HepG2 (cell line): ENCODE results near the gene ZNF415. TPM values are rescaled to one million over a fixed set of nuclear protein-coding genes. Genes with fewer than 3 reads are reported as not detected.

Experiments
- ATAC-seq: fragments of 200-7000 bp; cut with Tn5 transposase; 3 replicates; pipeline ENCODE4 v1.9.1; 2020; ENCODE audit warnings: mild to moderate bottlenecking, moderate library complexity
- BruUV-seq: library from RNA; stranded (reverse); fragments of 400-500 nt; replicated peaks from 2 replicates; lab custom pipeline; 2021; lab: Mats Ljungman, UMichigan
- CTCF ChIA-PET: fragments of 300-600 bp; formaldehyde crosslinking; extraction: SDS; loops from one replicate; lab custom pipeline; 2021; ENCODE audit warnings: low total read pairs, inconsistent platforms, low intra/inter-chr PET ratio; lab: Yijun Ruan, JAX
- POLR2A ChIA-PET: fragments of 350-600 bp; sonication (Branson Sonifier 250); formaldehyde crosslinking; loops from one replicate; lab custom pipeline; 2020; ENCODE audit warnings: antibody characterized with exemption, inconsistent platforms; lab: Yijun Ruan, JAX
- DNase-seq: peaks from one replicate; pipeline ENCODE4 v3.0.0-alpha.2; 2015; ENCODE audit warnings: low spot score
- FAIRE-seq: peaks from 3 replicates; lab custom pipeline; 2011; peaks lifted over from hg19 to GRCh38; lab: Jason Lieb, UNC
- H2AFZ ChIP-seq: one replicate; pipeline ENCODE4 v1.6.1; 2011; ENCODE audit warnings: low read length, inconsistent platforms
- H3K27ac ChIP-seq: fragments of 300-600 bp; 3 replicates; pipeline ENCODE4 v1.8.0; 2011; ENCODE audit warnings: mixed run types, mild to moderate bottlenecking, mixed read lengths, low read length, inconsistent platforms; ENCODE audit not compliant: insufficient read depth; ENCODE audit errors: extremely low read length
- H3K27me3 ChIP-seq, 2 experiments: fragments of 200-600 bp in 1 of 2; 2 replicates in 1 of 2; 3 replicates in 1 of 2; pipeline versions ENCODE4 v1.6.0 to v1.8.0; 2011; ENCODE audit warnings: low read length in 2 of 2, mild to moderate bottlenecking in 2 of 2, moderate library complexity in 2 of 2, inconsistent platforms in 1 of 2; ENCODE audit not compliant: insufficient read depth in 2 of 2, control insufficient read depth in 1 of 2
- H3K36me3 ChIP-seq, 2 experiments: fragments of 200-600 bp in 1 of 2; replicated peaks in 1 of 2; 2 replicates in 1 of 2; 3 replicates in 1 of 2; pipeline versions ENCODE4 v1.5.1 to v1.8.0; 2011; ENCODE audit warnings: low read length in 2 of 2, inconsistent platforms in 1 of 2; ENCODE audit not compliant: insufficient read depth in 2 of 2, control insufficient read depth in 1 of 2
- H3K4me1 ChIP-seq: 2 replicates; pipeline ENCODE4 v1.5.1; 2012; ENCODE audit warnings: low read length, inconsistent platforms; ENCODE audit not compliant: insufficient read depth
- H3K4me2 ChIP-seq: 2 replicates; pipeline ENCODE4 v1.6.0; 2011; ENCODE audit warnings: low read depth, low read length, inconsistent platforms
- H3K4me3 ChIP-seq, 3 experiments: fragments of 200-600 bp in 1 of 3; sonication (generic), shearing (Covaris generic) in 1 of 3; replicated peaks in 1 of 3; 2 replicates each; pipeline ENCODE4 v1.5.1; 2011 to 2016; ENCODE audit warnings: low read length in 3 of 3, inconsistent platforms in 2 of 3, low read depth in 2 of 3, mild to moderate bottlenecking in 2 of 3, control low read depth in 1 of 3, mixed read lengths in 1 of 3; ENCODE audit not compliant: insufficient read depth in 1 of 3
- H3K79me2 ChIP-seq: one replicate; pipeline ENCODE4 v1.6.1; 2011; ENCODE audit warnings: low read length, inconsistent platforms; ENCODE audit not compliant: insufficient read depth
- H3K9ac ChIP-seq: 2 replicates; pipeline ENCODE4 v1.6.0; 2011; ENCODE audit warnings: mild to moderate bottlenecking, low read depth, low read length, inconsistent platforms; ENCODE audit not compliant: insufficient read depth
- H3K9me3 ChIP-seq: 2 replicates; pipeline ENCODE4 v1.5.1; 2012; ENCODE audit warnings: mild to moderate bottlenecking, low read length
- H4K20me1 ChIP-seq: 2 replicates; pipeline ENCODE4 v1.6.0; 2011; ENCODE audit warnings: inconsistent platforms, mild to moderate bottlenecking, low read length, moderate library complexity; ENCODE audit not compliant: insufficient read depth
- ELK4 ChIP-seq: sonication (generic); formaldehyde crosslinking; IDR thresholded peaks from 2 replicates; pipeline ENCODE4 v1.9.0; 2021; ENCODE audit warnings: missing genetic modification reagents, borderline replicate concordance
- FOXP4 ChIP-seq: sonication (generic); formaldehyde crosslinking; IDR thresholded peaks from 2 replicates; pipeline ENCODE4 v1.4.0; 2020; ENCODE audit warnings: missing genetic modification reagents
- HES4 ChIP-seq: sonication (generic); formaldehyde crosslinking; IDR thresholded peaks from 2 replicates; pipeline ENCODE4 v1.9.0; 2021; ENCODE audit warnings: mild to moderate bottlenecking, missing genetic modification reagents, borderline replicate concordance
- HOXD1 ChIP-seq: sonication (generic); formaldehyde crosslinking; IDR thresholded peaks from 2 replicates; pipeline ENCODE4 v1.5.0; 2020; ENCODE audit warnings: missing genetic modification reagents
- MED1 ChIP-seq: sonication (generic); formaldehyde crosslinking; IDR thresholded peaks from 2 replicates; pipeline ENCODE4 v1.4.0; 2020; ENCODE audit warnings: missing genetic modification reagents
- NFYB ChIP-seq: sonication (generic); formaldehyde crosslinking; IDR thresholded peaks from 2 replicates; pipeline ENCODE4 v1.4.0; 2020; ENCODE audit warnings: missing genetic modification reagents
- POLR2G ChIP-seq: fragments of 200-400 bp; formaldehyde crosslinking; IDR thresholded peaks from 2 replicates; pipeline ENCODE4 v1.6.1; 2018; ENCODE audit warnings: mild to moderate bottlenecking, low read depth, low read length, moderate library complexity
- RAD51 ChIP-seq: fragments of 450-650 bp; IDR thresholded peaks from 2 replicates; pipeline ENCODE4 v1.6.1; 2016; ENCODE audit warnings: borderline replicate concordance
- SAP130 ChIP-seq: IDR thresholded peaks from 2 replicates; pipeline ENCODE4 v1.6.1; 2016; ENCODE audit warnings: low read depth
- SIX1 ChIP-seq: sonication (generic); formaldehyde crosslinking; IDR thresholded peaks from 2 replicates; pipeline ENCODE4 v1.4.0; 2020; ENCODE audit warnings: missing genetic modification reagents, borderline replicate concordance
- STAG1 ChIP-seq: sonication (generic); formaldehyde crosslinking; IDR thresholded peaks from 2 replicates; pipeline ENCODE4 v1.4.0; 2020; ENCODE audit warnings: missing genetic modification reagents
- ZBTB33 ChIP-seq: sonication (generic); formaldehyde crosslinking; IDR thresholded peaks from 2 replicates; pipeline ENCODE4 v1.4.0; 2020; ENCODE audit warnings: missing genetic modification reagents
- ZBTB38 ChIP-seq: sonication (generic); formaldehyde crosslinking; IDR thresholded peaks from 2 replicates; pipeline ENCODE4 v1.5.1; 2020; ENCODE audit warnings: mild to moderate bottlenecking, missing genetic modification reagents
- ZKSCAN8 ChIP-seq: IDR thresholded peaks from 2 replicates; pipeline ENCODE4 v1.6.1; 2016; ENCODE audit warnings: borderline replicate concordance, missing genetic modification reagents, missing compliant biosample characterization
- ZNF33B ChIP-seq: sonication (generic); formaldehyde crosslinking; IDR thresholded peaks from 2 replicates; pipeline ENCODE4 v1.5.1; 2020; ENCODE audit warnings: mild to moderate bottlenecking, missing genetic modification reagents
- ZNF34 ChIP-seq: sonication (generic); formaldehyde crosslinking; IDR thresholded peaks from 2 replicates; pipeline ENCODE4 v1.4.0; 2020; ENCODE audit warnings: mild to moderate bottlenecking, missing genetic modification reagents, borderline replicate concordance
- ZNF572 ChIP-seq: sonication (generic); formaldehyde crosslinking; IDR thresholded peaks from 2 replicates; pipeline ENCODE4 v1.5.1; 2020; ENCODE audit warnings: mild to moderate bottlenecking, missing genetic modification reagents
- ZNF580 ChIP-seq: IDR thresholded peaks from 2 replicates; pipeline ENCODE4 v1.6.1; 2016; ENCODE audit warnings: low read depth, borderline replicate concordance
- ZNF749 ChIP-seq: sonication (generic); formaldehyde crosslinking; IDR thresholded peaks from 2 replicates; pipeline ENCODE4 v1.8.0; 2022; ENCODE audit warnings: mild to moderate bottlenecking, missing genetic modification reagents, moderate library complexity, borderline replicate concordance
- ZNF780A ChIP-seq: sonication (generic); formaldehyde crosslinking; IDR thresholded peaks from 2 replicates; pipeline ENCODE4 v1.8.0; 2022; ENCODE audit warnings: mild to moderate bottlenecking, missing genetic modification reagents, moderate library complexity
- WGBS: methylation state at CpG from one replicate; pipeline ENCODE4 v1.1.6; 2017; ENCODE audit warnings: low lambda C conversion rate; 5-methylcytosine and 5-hydroxymethylcytosine counted together
- in situ Hi-C: cut with HindIII; loops from 2 replicates; pipeline ENCODE4 v1.10.0; 2017; ENCODE audit warnings: low pct_unique_long_range_greater_than_20kb; ENCODE audit not compliant: extremely low pct_ligation_motif_present
- intact Hi-C: fragments of 100-400 bp; cut with micrococcal nuclease; formaldehyde crosslinking; loops from one replicate; pipeline ENCODE4 v1.10.0; 2022; ENCODE audit not compliant: unreplicated experiment
- polyA plus RNA-seq, 8 experiments: library from polyadenylated mRNA; depleted of rRNA in 3 of 8; stranded (reverse) in 7 of 8; unstranded in 1 of 8; fragments of >200 nt; fragmentation: Illumina TruSeq in 4 of 8; extraction: Trizol in 4 of 8; gene quantifications; 2 replicates each; pipeline versions ENCODE4 v1.2.1 to v1.2.3, GENCODE V29; 2011 to 2016; ENCODE audit warnings: low read depth in 4 of 8, missing spikeins in 1 of 8, mixed read lengths in 1 of 8; ENCODE audit not compliant: insufficient read depth in 1 of 8
- total RNA-seq, 5 experiments: library from RNA; depleted of rRNA; stranded (reverse); fragments of >200 nt; fragmentation: Illumina TruSeq; extraction: Trizol; gene quantifications; 2 replicates each; pipeline ENCODE4 v1.2.3, GENCODE V29; 2016; ENCODE audit warnings: low read depth in 1 of 5

Gene ZNF415
- total and polyA plus RNA-seq, 2 of the 13 experiments (the other 11 are each of a cell fraction or from before 2014, with no cell fraction given): 0.15 to 0.17 TPM

- no TSS peak for BruUV-seq
- Histone ChIP-seq H3K27ac (no peak overlapping the region), H3K79me2 (no peaks in the 10 kb centered on the region), H3K9ac (no peak overlapping the region), H4K20me1 (no peaks in the 10 kb centered on the region), H3K9me3 (peaks cover 46% of the 10 kb centered on the region; the same call in 1 of the 2 replicates), H3K27me3 (no peaks in the 10 kb centered on the region; a peak in 1 of 5 replicates), H3K4me3 (no peak overlapping the region), H3K4me1 (peaks cover 7% of the 10 kb centered on the region), H3K4me2 (no peak overlapping the region), H3K36me3 (peaks cover 3 to 22% of the 10 kb centered on the region in 2 experiments; a peak in 3 of 5 replicates), H2AFZ (no peak overlapping the region)
- 78% methylated on average over 9 of the region's 10 CpGs for WGBS
- DNase-seq (peak; percentile 14), ATAC-seq (0 out of 3 replicates have a peak, but pooled peaks have one; percentile 39), FAIRE-seq (no peak)
- in situ Hi-C loops: no loop called here
- ChIA-PET CTCF (no interaction called here), POLR2A (no interaction called here)
- intact Hi-C loops: no loop called here
- TF ChIP-seq SAP130 (CRISPR knock-in tag) (peak; percentile 17; the same call in 1 of the 2 replicates), ZBTB38 (CRISPR knock-in tag) (peak; percentile 44; the same call in 1 of the 2 replicates), NFYB (no peak), RAD51 (no peak), ZNF572 (CRISPR knock-in tag) (no peak), ZNF580 (CRISPR knock-in tag) (no peak), ZKSCAN8 (CRISPR knock-in tag) (no peak), POLR2G (no peak), STAG1 (CRISPR knock-in tag) (peak; percentile 72), HOXD1 (CRISPR knock-in tag) (no peak), ZNF33B (no peak), ZNF780A (no peak), MED1 (CRISPR knock-in tag) (no peak), SIX1 (CRISPR knock-in tag) (no peak), ZNF34 (no peak), ELK4 (no peak), ZNF749 (CRISPR knock-in tag) (no peak), HES4 (no peak), ZBTB33 (CRISPR knock-in tag) (peak; percentile 44; the same call in 1 of the 2 replicates), FOXP4 (CRISPR knock-in tag) (no peak)
These were observed 55.7 kb downstream of the ZNF415 start for GRCh38 chr19:53076984-53077383.
